Urinary bladder (tissue), 4 donors: ENCODE data around the gene PEX7. TPM values are rescaled to one million over a fixed set of nuclear protein-coding genes. Genes with fewer than 3 reads are reported as not detected.
"Not testable (repeated sequence)": the region's sequence is repeated elsewhere in the genome, so short reads cannot be mapped to it uniquely, and the experiment has no call there.

Source experiments
- DNase-seq: peaks from one replicate; pipeline ENCODE4 v3.0.0-alpha.2; 2015; ENCODE audit errors: extremely low spot score
- H3K27ac ChIP-seq: one replicate; pipeline ENCODE4 v1.5.1; 2013; ENCODE audit warnings: low read depth, mild to moderate bottlenecking, moderate library complexity
- H3K36me3 ChIP-seq: one replicate; pipeline ENCODE4 v1.6.1; 2013; ENCODE audit warnings: mild to moderate bottlenecking, moderate library complexity; ENCODE audit not compliant: insufficient read depth
- H3K4me1 ChIP-seq: one replicate; pipeline ENCODE4 v1.6.1; 2013; ENCODE audit warnings: mild to moderate bottlenecking, moderate library complexity; ENCODE audit not compliant: insufficient read depth
- H3K4me3 ChIP-seq: one replicate; pipeline ENCODE4 v1.5.1; 2013; ENCODE audit warnings: low read depth, low read length
- WGBS: extraction: QIAGEN DNeasy Blood & Tissue Kit; methylation state at CpG from one replicate; pipeline ENCODE4 v1.1.7; 2013; 5-methylcytosine and 5-hydroxymethylcytosine counted together
- polyA plus RNA-seq: library from polyadenylated mRNA; stranded (reverse); fragments of 200-250 nt; gene quantifications from one replicate; pipeline ENCODE4 v1.2.3, GENCODE V29; 2013
- total RNA-seq: library from RNA; depleted of rRNA; stranded (reverse); fragments of >200 nt; gene quantifications from one replicate; pipeline ENCODE4 v1.2.3, GENCODE V29; 2014
- donor health status: healthy with polysubstance abuse.
- donor health status: healthy.

The PEX7 gene
- total and polyA plus RNA-seq, 2 donors, result 8.6 to 9.2 TPM

DNA sequence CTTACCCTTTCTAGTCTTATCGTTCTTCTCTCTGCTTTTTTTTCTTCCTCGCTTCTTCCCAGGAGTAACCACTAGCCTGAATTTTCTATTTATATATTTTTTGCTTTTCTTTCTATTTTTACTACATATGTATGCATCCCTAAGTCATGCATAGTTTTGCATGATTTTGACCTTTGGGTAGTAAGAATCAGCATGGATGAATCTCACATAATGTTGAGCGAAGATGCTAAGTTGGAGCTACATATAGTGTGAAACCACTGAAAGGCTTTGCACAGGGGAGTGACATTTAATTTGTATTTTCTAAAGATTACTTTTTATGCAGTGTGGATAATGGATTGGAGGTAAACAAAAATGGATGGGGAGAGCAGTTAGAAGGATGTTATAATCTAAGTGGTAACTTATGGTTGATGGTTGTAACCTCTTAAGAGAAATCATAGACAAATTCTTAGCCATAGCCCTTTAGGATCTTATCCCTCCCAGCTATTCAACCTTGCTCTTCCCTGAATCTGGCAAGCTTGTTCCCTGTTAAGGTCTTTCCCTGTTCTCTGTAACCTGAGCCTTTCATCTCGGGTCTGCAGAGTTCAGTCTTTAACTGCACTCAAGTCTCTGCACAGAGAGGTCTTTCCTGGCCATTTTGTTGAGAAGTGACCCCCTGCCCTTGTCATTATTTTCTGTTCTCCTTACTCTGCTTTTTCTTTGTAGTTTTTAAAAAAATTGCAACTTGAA is 18.0 kb downstream of the PEX7 start:
- DNase-seq, result no peak
- 81% methylated on average over 4 of the region's 4 CpGs for WGBS
- no peaks in the 10 kb centered on the region for H3K4me1 ChIP-seq
- no peaks in the 10 kb centered on the region for H3K36me3 ChIP-seq
- H3K27ac ChIP-seq, result no peak overlapping the region
- no peak overlapping the region for H3K4me3 ChIP-seq

DNA sequence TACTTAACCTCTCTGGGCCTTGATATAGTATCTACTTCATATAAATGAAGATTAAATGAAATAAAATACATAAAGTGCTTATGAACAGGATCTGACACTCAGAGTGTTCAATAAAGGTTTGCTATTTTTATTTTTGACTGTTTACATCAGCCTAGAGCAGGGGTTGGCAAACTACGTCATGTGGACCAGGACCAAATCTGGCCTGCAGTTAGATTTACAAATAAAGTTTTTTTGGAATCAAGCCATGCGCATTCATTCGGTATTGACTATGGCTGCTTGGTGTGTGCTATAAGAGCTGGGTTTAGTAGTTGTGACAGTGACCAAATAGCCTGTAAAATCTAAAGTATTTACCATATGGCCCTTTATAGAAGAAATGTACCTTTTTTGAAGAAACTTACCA is 20.8 kb downstream of the PEX7 start:
- WGBS, result 51% methylated on average over 3 of the region's 3 CpGs
- no peak overlapping the region for H3K4me3 ChIP-seq
- H3K27ac ChIP-seq, result no peak overlapping the region
- no peaks in the 10 kb centered on the region for H3K4me1 ChIP-seq
- H3K36me3 ChIP-seq, result no peaks in the 10 kb centered on the region
- no peak for DNase-seq

DNA sequence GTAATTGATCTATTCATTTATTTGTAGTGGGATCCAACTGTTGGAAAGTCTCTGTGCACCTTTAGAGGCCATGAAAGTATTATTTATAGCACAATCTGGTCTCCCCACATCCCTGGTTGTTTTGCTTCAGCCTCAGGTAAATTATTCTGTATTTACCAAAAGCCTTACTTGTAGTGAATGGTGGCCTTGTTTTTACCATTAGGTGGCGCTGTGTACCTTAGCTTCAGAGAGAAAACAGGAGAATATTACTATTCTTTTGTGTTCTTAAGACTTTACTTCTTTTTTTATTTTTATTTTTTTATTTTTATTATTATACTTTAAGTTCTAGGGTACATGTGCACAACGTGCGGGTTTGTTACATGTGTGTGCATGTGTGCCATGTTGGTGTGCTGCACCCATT is 23.7 kb downstream of the PEX7 start:
- DNase-seq, result no peak

DNA sequence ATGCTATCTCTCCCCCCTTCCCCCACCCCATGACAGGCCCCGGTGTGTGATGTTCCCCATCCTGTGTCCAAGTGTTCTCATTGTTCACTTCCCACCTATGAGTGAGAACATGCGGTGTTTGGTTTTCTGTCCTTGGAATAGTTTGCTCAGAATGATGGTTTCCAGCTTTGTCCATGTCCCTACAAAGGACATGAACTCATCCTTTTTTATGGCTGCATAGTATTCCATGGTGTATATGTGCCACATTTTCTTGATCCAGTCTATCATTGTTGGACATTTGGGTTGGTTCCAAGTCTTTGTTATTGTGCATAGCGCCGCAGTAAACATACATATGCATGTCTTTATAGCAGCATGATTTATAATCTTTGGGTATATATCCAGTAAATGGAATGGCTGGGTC is 24.1 kb downstream of the PEX7 start:
- WGBS, result 93% methylated on average over 4 of the region's 4 CpGs
- not testable (repeated sequence) for DNase-seq, H3K4me1 ChIP-seq, H3K36me3 ChIP-seq, H3K27ac ChIP-seq, H3K4me3 ChIP-seq

More for the DNA sequence above, 23.7 kb downstream of the PEX7 start:
- Histone ChIP-seq H3K36me3 (no peaks in the 10 kb centered on the region), H3K27ac (no peak overlapping the region), H3K4me1 (no peaks in the 10 kb centered on the region), H3K4me3 (no peak overlapping the region)
- 62% methylated on average over 3 of the region's 3 CpGs for WGBS

DNA sequence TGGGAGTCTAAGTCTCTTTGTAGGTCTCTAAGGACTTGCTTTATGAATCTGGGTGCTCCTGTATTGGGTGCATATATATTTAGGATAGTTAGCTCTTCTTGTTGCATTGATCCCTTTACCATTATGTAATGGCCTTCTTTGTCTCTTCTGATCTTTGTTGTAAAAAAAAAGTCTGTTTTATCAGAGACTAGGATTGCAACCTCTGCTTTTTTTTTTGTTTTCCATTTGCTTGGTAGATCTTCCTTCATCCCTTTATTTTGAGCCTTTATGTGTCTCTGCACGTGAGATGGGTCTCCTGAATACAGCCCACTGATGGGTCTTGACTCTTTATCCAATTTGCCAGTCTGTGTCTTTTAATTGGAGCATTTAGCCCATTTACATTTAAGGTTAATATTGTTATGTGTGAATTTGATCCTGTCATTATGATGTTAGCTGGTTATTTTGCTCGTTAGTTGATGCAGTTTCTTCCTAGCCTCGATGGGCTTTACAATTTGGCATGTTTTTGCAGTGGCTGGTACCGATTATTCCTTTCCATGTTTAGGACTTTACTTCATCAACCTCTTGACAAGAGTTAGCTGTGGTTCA is 27.7 kb downstream of the PEX7 start:
- not testable (repeated sequence) for H3K36me3 ChIP-seq, H3K27ac ChIP-seq, H3K4me1 ChIP-seq, H3K4me3 ChIP-seq, DNase-seq
- 96% methylated on average over 4 of the region's 4 CpGs for WGBS

DNA sequence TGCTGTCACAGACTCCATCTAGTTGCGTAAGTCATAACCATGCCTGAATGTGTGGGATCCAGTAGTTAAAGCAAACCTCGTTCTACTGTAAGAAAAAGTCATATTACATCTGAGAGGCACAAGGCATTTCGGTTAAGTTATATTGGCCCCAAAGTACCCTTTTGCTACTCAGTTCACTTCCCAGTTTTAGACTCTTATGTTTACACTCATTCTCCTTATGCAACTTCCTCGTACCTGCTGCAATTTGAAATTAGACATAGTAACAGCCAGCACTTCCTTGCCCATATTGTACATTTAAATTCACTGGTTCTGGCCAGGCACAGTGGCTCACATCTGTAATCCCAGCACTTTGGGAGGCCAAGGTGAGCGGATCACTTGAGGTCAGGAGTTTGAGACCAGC is 37.0 kb downstream of the PEX7 start:
- WGBS, result 93% methylated on average over 5 of the region's 5 CpGs
- no peaks in the 10 kb centered on the region for H3K4me1 ChIP-seq
- H3K27ac ChIP-seq, result no peak overlapping the region
- H3K4me3 ChIP-seq, result no peak overlapping the region
- no peak for DNase-seq
- no peaks in the 10 kb centered on the region for H3K36me3 ChIP-seq

DNA sequence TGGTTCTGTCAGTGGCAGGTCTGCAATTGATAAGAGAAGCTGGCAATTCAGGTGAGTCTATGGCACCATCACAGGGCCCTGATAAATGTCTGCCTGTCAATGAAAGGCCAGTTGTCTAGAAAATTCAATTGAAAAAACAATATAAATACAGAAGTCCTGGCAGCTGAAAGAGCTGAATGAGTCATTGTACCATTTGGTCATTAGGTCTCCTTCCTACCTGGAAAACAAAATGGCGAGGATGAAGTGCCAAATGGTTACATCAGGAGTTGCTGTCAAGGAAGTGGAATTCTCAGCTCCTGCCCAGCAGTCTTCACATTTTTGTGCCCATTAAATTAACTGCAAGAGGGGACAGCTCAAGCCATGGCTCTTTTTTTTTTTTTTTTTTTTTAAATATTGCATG is 37.7 kb downstream of the PEX7 start:
- no peak for DNase-seq
- Histone ChIP-seq H3K4me3 (no peak overlapping the region), H3K27ac (no peak overlapping the region), H3K36me3 (no peaks in the 10 kb centered on the region), H3K4me1 (no peaks in the 10 kb centered on the region)
- 92% methylated on average over 1 of the region's 1 CpG for WGBS

DNA sequence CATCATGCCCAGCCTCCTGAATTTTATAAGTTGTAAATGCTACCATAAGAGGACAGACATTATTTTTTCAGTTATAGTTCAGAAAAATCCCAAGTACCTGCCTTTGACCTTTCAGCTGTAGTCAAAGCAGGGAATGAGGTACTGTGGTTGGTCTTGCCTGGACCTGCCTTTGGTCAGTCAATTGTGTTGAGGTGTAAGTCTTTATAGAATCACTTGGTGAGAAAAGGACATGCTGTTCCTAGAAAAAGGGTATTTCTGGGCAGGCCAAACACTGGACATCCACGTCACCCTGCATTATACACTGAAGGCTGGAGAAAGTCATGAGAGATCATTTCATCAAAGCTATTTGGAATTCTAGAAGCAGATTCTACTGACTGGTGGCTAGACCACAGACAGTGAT is 40.3 kb downstream of the PEX7 start:
- Histone ChIP-seq H3K4me3 (no peak overlapping the region), H3K36me3 (no peaks in the 10 kb centered on the region), H3K27ac (no peak overlapping the region), H3K4me1 (no peaks in the 10 kb centered on the region)
- DNase-seq, result no peak
- WGBS, result 95% methylated on average over 1 of the region's 1 CpG

DNA sequence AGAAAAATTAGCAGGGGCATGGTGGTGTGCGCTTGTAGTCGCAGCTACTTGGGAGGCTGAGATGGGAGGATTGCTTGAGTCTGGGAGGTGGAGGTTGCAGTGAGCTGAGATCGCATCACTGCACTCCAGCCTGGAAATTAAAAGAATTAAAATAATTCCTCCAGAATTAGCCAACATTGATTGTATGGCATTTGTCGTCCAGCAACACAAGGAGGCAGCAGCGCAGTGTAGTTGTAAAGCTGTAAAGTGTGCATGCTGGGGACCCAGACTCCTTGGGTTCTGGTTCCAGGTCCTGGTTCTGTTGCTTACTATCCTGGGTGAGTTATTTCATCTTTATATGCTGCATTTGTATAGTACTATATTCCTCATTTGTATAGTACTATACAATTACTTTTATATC is 41.4 kb downstream of the PEX7 start:
- H3K27ac ChIP-seq, result no peak overlapping the region
- no peaks in the 10 kb centered on the region for H3K4me1 ChIP-seq
- 90% methylated on average over 5 of the region's 5 CpGs for WGBS
- no peaks in the 10 kb centered on the region for H3K36me3 ChIP-seq
- no peak for DNase-seq
- no peak overlapping the region for H3K4me3 ChIP-seq

DNA sequence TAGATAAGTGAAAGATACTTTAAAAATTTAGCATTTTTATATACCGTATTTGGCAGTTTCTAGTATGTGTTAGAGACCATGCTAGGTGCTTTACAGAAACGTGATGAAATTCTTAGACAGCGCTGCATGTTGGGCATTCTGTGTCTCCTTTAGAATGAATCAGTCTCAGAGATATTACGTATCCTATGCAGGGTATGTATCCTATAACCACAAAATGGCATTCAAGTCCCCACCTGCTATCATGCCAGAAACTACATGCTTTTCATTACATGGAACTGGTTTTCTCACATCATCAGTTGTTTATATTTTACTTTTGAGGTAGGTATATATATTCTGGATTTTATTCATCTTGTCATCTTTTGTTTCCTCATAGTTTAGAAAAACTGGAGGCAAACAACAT is 42.3 kb downstream of the PEX7 start:
- H3K4me1 ChIP-seq, result no peaks in the 10 kb centered on the region
- 95% methylated on average over 4 of the region's 4 CpGs for WGBS
- no peak for DNase-seq
- no peaks in the 10 kb centered on the region for H3K36me3 ChIP-seq
- H3K27ac ChIP-seq, result no peak overlapping the region
- no peak overlapping the region for H3K4me3 ChIP-seq

DNA sequence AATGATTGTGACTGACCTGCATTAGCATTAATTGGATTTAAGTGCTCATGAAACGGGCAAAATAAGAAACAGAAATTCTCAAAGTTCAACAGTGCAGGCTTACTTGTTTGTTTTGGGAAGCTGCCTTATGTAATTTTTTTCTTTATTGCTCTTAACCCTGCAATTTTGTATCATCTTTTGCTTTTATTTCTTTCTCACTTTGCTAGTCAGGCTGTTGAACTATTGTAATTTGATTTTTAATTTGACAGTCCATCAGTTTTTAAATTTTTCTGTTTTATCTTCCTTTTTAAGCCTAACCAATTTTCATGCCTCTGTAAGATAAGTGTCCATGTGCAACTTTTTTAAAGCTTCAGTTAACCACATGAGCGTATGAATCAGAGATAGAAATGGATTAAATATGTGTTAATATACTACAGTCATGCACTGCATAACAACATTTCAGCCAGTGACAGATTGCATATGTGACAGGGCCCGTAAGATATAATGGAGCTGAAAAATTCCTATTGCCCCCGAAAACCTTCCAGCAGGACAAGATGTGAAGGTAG is 44.6 kb downstream of the PEX7 start:
- no peak overlapping the region for H3K4me3 ChIP-seq
- 84% methylated on average over 4 of the region's 4 CpGs for WGBS
- DNase-seq, result no peak

DNA sequence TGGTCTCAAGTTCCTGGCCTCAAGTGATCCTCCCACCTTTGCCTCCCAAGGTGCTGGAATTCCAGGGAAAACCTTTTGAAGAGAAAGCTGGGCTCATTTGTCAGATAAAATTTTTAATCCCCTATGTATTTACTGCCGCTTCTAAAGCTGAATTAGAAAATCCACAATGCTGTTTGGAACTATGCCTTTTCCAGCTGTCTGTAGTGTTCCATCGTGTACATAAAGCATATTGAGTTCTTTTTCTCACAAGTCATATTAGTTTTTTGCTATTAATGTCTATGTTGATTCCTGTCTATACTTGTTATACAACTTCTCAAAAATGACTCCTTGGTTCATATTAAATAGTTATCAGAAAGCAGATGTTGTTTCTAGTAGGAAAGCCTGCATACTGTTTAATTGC is 47.1 kb downstream of the PEX7 start:
- no peak for DNase-seq
- Histone ChIP-seq H3K4me3 (no peak overlapping the region), H3K27ac (no peak overlapping the region), H3K36me3 (peaks cover 2% of the 10 kb centered on the region), H3K4me1 (no peaks in the 10 kb centered on the region)
- 86% methylated on average over 2 of the region's 2 CpGs for WGBS

More for the DNA sequence above, 44.6 kb downstream of the PEX7 start:
- no peak overlapping the region for H3K27ac ChIP-seq
- no peaks in the 10 kb centered on the region for H3K4me1 ChIP-seq
- H3K36me3 ChIP-seq, result peaks cover under 1% of the 10 kb centered on the region

DNA sequence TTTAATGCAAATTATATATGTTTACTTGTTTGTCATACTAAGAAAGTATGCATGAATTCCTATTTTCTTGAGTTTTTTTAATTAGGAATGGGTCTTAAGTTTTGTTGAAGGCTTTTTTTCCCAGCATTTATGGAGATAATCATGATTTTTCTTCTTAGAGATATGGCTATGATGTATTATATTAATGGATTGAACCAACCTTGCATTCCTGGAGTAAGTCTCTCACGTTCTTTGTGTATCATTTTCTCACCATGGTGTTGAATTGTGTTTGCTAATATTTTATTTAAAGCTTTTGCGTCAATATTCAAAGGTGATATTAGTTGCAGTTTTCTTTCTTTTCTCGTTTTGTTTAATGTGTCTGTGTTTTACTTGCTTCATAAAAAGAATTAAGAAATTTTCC is 51.4 kb downstream of the PEX7 start:
- DNase-seq, result no peak
- Histone ChIP-seq H3K36me3 (peaks cover 2% of the 10 kb centered on the region), H3K4me3 (no peak overlapping the region), H3K27ac (no peak overlapping the region), H3K4me1 (no peaks in the 10 kb centered on the region)
- WGBS, result 95% methylated on average over 3 of the region's 3 CpGs

DNA sequence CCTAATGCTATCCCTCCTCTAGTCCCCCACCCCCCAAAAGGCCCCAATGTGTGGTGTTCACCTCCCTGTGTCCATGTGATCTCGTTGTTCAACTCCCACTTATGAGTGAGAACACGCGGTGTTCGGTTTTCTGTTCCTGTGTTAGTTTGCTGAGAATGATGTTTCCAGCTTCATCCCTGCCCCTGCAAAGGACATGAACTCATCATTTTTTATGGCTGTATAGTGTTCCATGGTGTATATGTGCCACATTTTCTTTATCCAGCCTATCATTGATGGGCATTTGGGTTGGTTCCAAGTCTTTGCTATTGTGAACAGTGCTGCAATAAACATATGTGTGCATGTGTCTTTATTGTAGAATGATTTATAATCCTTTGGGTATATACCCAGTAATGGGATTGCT is 54.1 kb downstream of the PEX7 start:
- DNase-seq, H3K4me1 ChIP-seq, H3K27ac ChIP-seq, H3K4me3 ChIP-seq, H3K36me3 ChIP-seq: not testable (repeated sequence)
- WGBS, result 99% methylated on average over 4 of the region's 4 CpGs
